CD4-positive, CD25-positive, alpha-beta regulatory T cell (primary cell): Measurements from ENCODE around the gene PDE4D. TPM values are rescaled to one million over a fixed set of nuclear protein-coding genes. Genes with fewer than 3 reads are reported as not detected.

Experiments used
- ATAC-seq, 2 donors: fragments of 150-1000 bp; cut with Tn5 transposase; one replicate each; pipeline ENCODE4 v1.10.0; 2021; ENCODE audit warnings: low read depth in 2 of 2, moderate number of reproducible peaks in 2 of 2, moderate library complexity in 1 of 2
- DNase-seq, 3 donors: peaks; one replicate each; pipeline versions ENCODE4 v3.0.0 to v3.0.0-alpha.2; 2012 to 2022; ENCODE audit warnings: mixed read lengths in 1 of 3
- H3K27ac ChIP-seq: one replicate; pipeline ENCODE4 v1.7.0; 2013; ENCODE audit warnings: mild to moderate bottlenecking, low read length; ENCODE audit not compliant: insufficient read depth, poor library complexity, severe bottlenecking
- H3K27me3 ChIP-seq: one replicate; pipeline ENCODE4 v1.7.0; 2013; ENCODE audit warnings: low read length; ENCODE audit not compliant: control insufficient read depth, insufficient read depth
- H3K36me3 ChIP-seq: one replicate; pipeline ENCODE4 v1.7.0; 2013; ENCODE audit warnings: mild to moderate bottlenecking, low read length, moderate library complexity; ENCODE audit not compliant: control insufficient read depth, insufficient read depth
- H3K4me1 ChIP-seq: 2 replicates; pipeline ENCODE4 v1.7.0; 2013; ENCODE audit warnings: mild to moderate bottlenecking, low read length; ENCODE audit not compliant: insufficient read depth, control insufficient read depth, poor library complexity, severe bottlenecking
- H3K4me3 ChIP-seq: one replicate; pipeline ENCODE4 v1.7.0; 2013; ENCODE audit warnings: low read depth, mild to moderate bottlenecking, low read length, moderate library complexity
- H3K9me3 ChIP-seq, 2 experiments: 1 replicate in 1 of 2; 2 replicates in 1 of 2; pipeline ENCODE4 v1.7.0; 2013; ENCODE audit warnings: low read length in 2 of 2, mild to moderate bottlenecking in 1 of 2, moderate library complexity in 1 of 2; ENCODE audit not compliant: control insufficient read depth in 2 of 2
- H3K27ac Mint-ChIP-seq, 3 donors: one replicate each; pipeline ENCODE4 v1.8.0; 2020 to 2022; ENCODE audit warnings: mild to moderate bottlenecking in 3 of 3, mixed read lengths in 3 of 3, moderate library complexity in 2 of 3
- H3K27me3 Mint-ChIP-seq: one replicate; pipeline ENCODE4 v1.8.0; 2022; ENCODE audit warnings: mild to moderate bottlenecking, mixed read lengths
- H3K36me3 Mint-ChIP-seq: one replicate; pipeline ENCODE4 v1.8.0; 2020; ENCODE audit warnings: mixed read lengths
- H3K4me1 Mint-ChIP-seq, 4 donors: one replicate each; pipeline ENCODE4 v1.8.0; 2020 to 2022; ENCODE audit warnings: mixed read lengths in 4 of 4, mild to moderate bottlenecking in 1 of 4
- H3K4me3 Mint-ChIP-seq, 4 donors: one replicate each; pipeline ENCODE4 v1.8.0; 2020 to 2022; ENCODE audit warnings: mild to moderate bottlenecking in 4 of 4, mixed read lengths in 4 of 4, moderate library complexity in 3 of 4
- H3K9me3 Mint-ChIP-seq, 7 donors: one replicate each; pipeline ENCODE4 v1.8.0; 2020 to 2022; ENCODE audit warnings: mixed read lengths in 7 of 7, mild to moderate bottlenecking in 3 of 7, moderate library complexity in 2 of 7
- polyA plus RNA-seq, 4 donors: library from polyadenylated mRNA; unstranded; fragments of 300-500 nt; fragmentation: Illumina TruSeq; gene quantifications; one replicate each; pipeline ENCODE4 v1.2.3, GENCODE V29; 2021
- total RNA-seq: library from RNA; stranded (reverse); gene quantifications from one replicate; pipeline ENCODE4 v1.2.3, GENCODE V29; 2022

The PDE4D gene
- total and polyA plus RNA-seq, 5 donors from 2014 or later, result 2.1 to 39.9 (median 4.8) TPM

DNA sequence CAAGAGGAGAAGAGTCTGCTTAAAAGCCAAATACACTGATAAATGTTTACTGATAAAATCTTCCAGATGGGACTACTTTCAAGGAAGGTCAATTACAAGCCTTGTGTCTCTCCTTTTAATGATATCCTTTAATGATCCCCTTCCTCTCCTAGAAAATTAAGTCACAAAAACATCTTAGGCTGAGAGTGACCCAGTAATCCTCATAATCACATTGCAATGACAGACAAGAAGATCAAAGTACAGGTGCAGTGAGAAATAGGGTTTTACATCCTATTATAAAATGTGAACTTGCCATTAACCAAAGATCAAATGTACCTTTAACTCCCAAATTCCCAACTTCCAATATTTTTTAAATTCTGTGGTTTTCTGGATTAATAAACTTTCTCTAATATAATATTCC is 795.8 kb downstream of the PDE4D start:
- Mint-ChIP-seq H3K27me3 (peaks cover 5% of the 10 kb centered on the region), H3K36me3 (no peaks in the 10 kb centered on the region), H3K4me1 (peaks cover 8 to 13% (median 11%) of the 10 kb centered on the region in 4 donors), H3K4me3 (no peak overlapping the region), H3K9me3 (peaks cover 0 to 3% (median 0%) of the 10 kb centered on the region in 7 donors), H3K27ac (no peak overlapping the region)
- no peak overlapping the region for H3K27ac ChIP-seq
- no peak for DNase-seq
- ATAC-seq, result no peak
- peaks cover 3% of the 10 kb centered on the region for H3K4me1 ChIP-seq
- no peaks in the 10 kb centered on the region for H3K36me3 ChIP-seq
- no peaks in the 10 kb centered on the region for H3K27me3 ChIP-seq
- H3K4me3 ChIP-seq, result no peak overlapping the region
- no peaks in the 10 kb centered on the region for H3K9me3 ChIP-seq

GRCh38 chr5:59097116-59097515 is 796.4 kb downstream of the PDE4D start:
- Mint-ChIP-seq H3K4me1 (peaks cover 8 to 13% (median 11%) of the 10 kb centered on the region in 4 donors), H3K36me3 (no peaks in the 10 kb centered on the region), H3K27ac (no peak overlapping the region), H3K4me3 (no peak overlapping the region), H3K9me3 (peaks cover 0 to 2% (median 0%) of the 10 kb centered on the region in 7 donors), H3K27me3 (peaks cover 5% of the 10 kb centered on the region)
- H3K27ac ChIP-seq, result no peak overlapping the region
- no peaks in the 10 kb centered on the region for H3K9me3 ChIP-seq
- H3K27me3 ChIP-seq, result no peaks in the 10 kb centered on the region
- ATAC-seq, result no peak
- no peaks in the 10 kb centered on the region for H3K36me3 ChIP-seq
- H3K4me3 ChIP-seq, result no peak overlapping the region
- no peak for DNase-seq
- H3K4me1 ChIP-seq, result peaks cover 3% of the 10 kb centered on the region

DNA sequence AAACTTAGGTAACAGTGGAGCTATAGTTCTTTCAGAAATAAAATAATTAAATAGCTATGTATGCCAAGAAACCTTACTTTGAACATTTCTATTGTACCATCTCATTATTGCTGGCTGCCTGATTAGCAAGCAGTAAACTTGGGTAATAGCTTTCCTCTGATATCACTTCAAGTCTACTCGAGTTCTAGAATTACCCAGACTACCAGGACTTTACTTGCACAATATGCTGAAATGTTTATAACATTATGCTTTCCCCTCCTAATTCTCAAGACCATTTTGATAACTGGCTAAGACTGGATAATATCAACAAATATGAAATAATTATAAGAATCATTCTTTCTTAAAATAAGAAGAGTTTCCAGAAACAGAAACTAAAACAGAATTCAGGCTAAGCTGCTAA is 798.0 kb downstream of the PDE4D start:
- Mint-ChIP-seq H3K27me3 (peaks cover 5% of the 10 kb centered on the region), H3K9me3 (peaks cover 0 to 2% (median 0%) of the 10 kb centered on the region in 7 donors), H3K27ac (no peak overlapping the region), H3K4me3 (no peak overlapping the region), H3K36me3 (no peaks in the 10 kb centered on the region), H3K4me1 (peaks cover 8 to 13% (median 11%) of the 10 kb centered on the region in 4 donors)
- H3K27me3 ChIP-seq, result no peaks in the 10 kb centered on the region
- no peak overlapping the region for H3K4me3 ChIP-seq
- ATAC-seq, result no peak
- no peaks in the 10 kb centered on the region for H3K9me3 ChIP-seq
- peaks cover 3% of the 10 kb centered on the region for H3K4me1 ChIP-seq
- H3K27ac ChIP-seq, result no peak overlapping the region
- H3K36me3 ChIP-seq, result no peaks in the 10 kb centered on the region
- DNase-seq, result no peak

- Mint-ChIP-seq H3K27me3 (peaks cover 5% of the 10 kb centered on the region), H3K36me3 (no peaks in the 10 kb centered on the region), H3K4me1 (peaks cover 3 to 9% (median 9%) of the 10 kb centered on the region in 4 donors), H3K27ac (no peak overlapping the region), H3K9me3 (peaks cover 0 to 1% (median 0%) of the 10 kb centered on the region in 7 donors), H3K4me3 (no peak overlapping the region)
- DNase-seq, result no peak
- Histone ChIP-seq H3K27me3 (no peaks in the 10 kb centered on the region), H3K4me1 (peaks cover 3% of the 10 kb centered on the region), H3K36me3 (no peaks in the 10 kb centered on the region), H3K27ac (no peak overlapping the region), H3K9me3 (no peaks in the 10 kb centered on the region), H3K4me3 (no peak overlapping the region)
- ATAC-seq, result no peak
Measured at GRCh38 chr5:59094864-59095263, 798.7 kb downstream of the PDE4D start.

DNA sequence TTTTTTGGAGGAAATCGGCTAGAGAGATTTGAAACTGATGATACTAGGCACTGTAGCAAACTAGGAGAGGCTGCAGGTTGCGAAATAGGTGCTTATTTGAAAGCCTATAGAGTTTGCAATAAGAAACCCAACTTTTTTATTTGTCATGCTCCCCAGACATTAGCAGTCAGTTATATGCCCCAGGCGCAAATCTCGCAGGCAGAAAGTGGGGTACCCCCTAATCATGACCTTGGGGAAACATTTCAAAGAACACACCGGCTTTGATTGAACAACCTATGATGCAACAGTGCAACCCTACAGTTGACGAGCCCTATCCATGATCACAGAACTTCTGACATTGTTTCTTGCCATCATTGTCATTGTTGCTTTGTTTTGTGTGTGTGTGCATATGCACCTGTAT is 800.2 kb downstream of the PDE4D start:
- no peak overlapping the region for H3K27ac Mint-ChIP-seq
- H3K27me3 Mint-ChIP-seq, result peaks cover 5% of the 10 kb centered on the region
- no peaks in the 10 kb centered on the region for H3K9me3 ChIP-seq
- no peak overlapping the region for H3K4me3 ChIP-seq
- no peak for ATAC-seq
- no peaks in the 10 kb centered on the region for H3K4me1 ChIP-seq
- no peak for DNase-seq
- no peaks in the 10 kb centered on the region for H3K27me3 ChIP-seq
- H3K36me3 ChIP-seq, result no peaks in the 10 kb centered on the region
- H3K4me1 Mint-ChIP-seq, result peaks cover 0 to 4% (median 1%) of the 10 kb centered on the region in 4 donors
- H3K36me3 Mint-ChIP-seq, result no peaks in the 10 kb centered on the region
- H3K27ac ChIP-seq, result no peak overlapping the region
- peaks cover 0 to 1% (median 0%) of the 10 kb centered on the region in 7 donors for H3K9me3 Mint-ChIP-seq
- no peak overlapping the region for H3K4me3 Mint-ChIP-seq

- Histone ChIP-seq H3K27me3 (no peaks in the 10 kb centered on the region), H3K9me3 (no peaks in the 10 kb centered on the region), H3K4me1 (no peaks in the 10 kb centered on the region), H3K4me3 (no peak overlapping the region), H3K36me3 (no peaks in the 10 kb centered on the region), H3K27ac (no peak overlapping the region)
- no peak overlapping the region for H3K4me3 Mint-ChIP-seq
- DNase-seq, result no peak
- no peak overlapping the region for H3K27ac Mint-ChIP-seq
- H3K4me1 Mint-ChIP-seq, result peaks cover 0 to 4% (median 1%) of the 10 kb centered on the region in 4 donors
- no peak for ATAC-seq
- H3K9me3 Mint-ChIP-seq, result peaks cover 0 to 1% (median 0%) of the 10 kb centered on the region in 7 donors
- no peaks in the 10 kb centered on the region for H3K36me3 Mint-ChIP-seq
- H3K27me3 Mint-ChIP-seq, result peaks cover 5% of the 10 kb centered on the region
Measured at GRCh38 chr5:59092758-59093157, 800.8 kb downstream of the PDE4D start.

GRCh38 chr5:59091965-59092364 is 801.6 kb downstream of the PDE4D start:
- H3K4me1 ChIP-seq, result no peaks in the 10 kb centered on the region
- no peaks in the 10 kb centered on the region for H3K9me3 ChIP-seq
- ATAC-seq, result no peak
- no peak overlapping the region for H3K27ac ChIP-seq
- H3K27me3 Mint-ChIP-seq, result peaks cover 5% of the 10 kb centered on the region
- no peaks in the 10 kb centered on the region for H3K9me3 Mint-ChIP-seq
- H3K36me3 Mint-ChIP-seq, result no peaks in the 10 kb centered on the region
- no peak overlapping the region for H3K27ac Mint-ChIP-seq
- no peaks in the 10 kb centered on the region for H3K27me3 ChIP-seq
- peaks cover 0 to 2% (median 1%) of the 10 kb centered on the region in 4 donors for H3K4me1 Mint-ChIP-seq
- no peak overlapping the region for H3K4me3 Mint-ChIP-seq
- DNase-seq, result no peak
- H3K4me3 ChIP-seq, result no peak overlapping the region
- no peaks in the 10 kb centered on the region for H3K36me3 ChIP-seq

DNA sequence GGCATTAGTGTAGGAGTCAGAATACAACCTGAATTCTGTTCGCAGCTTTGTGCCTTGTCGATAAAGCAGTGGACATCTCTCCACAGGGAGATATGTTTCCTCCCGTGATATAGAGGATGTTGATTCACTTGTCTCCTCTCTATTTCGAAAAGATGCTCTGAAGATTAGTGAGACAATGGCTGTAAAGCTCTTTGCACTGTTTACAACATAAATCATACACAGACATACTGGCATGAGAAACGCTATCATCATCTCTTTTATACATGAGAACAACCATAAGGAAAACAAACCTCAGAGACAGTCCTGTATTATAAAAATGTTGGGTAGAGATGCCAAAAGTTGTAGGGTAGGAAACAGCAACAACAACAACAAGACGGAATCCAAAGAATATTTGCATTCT is 803.2 kb downstream of the PDE4D start:
- ATAC-seq (no peak), DNase-seq (no peak)
- no peak overlapping the region for H3K4me3 Mint-ChIP-seq
- Histone ChIP-seq H3K9me3 (no peaks in the 10 kb centered on the region), H3K27ac (no peak overlapping the region), H3K4me1 (no peaks in the 10 kb centered on the region), H3K4me3 (no peak overlapping the region), H3K36me3 (no peaks in the 10 kb centered on the region), H3K27me3 (peaks cover 4% of the 10 kb centered on the region)
- peaks cover 0 to 2% (median 0%) of the 10 kb centered on the region in 4 donors for H3K4me1 Mint-ChIP-seq
- no peaks in the 10 kb centered on the region for H3K36me3 Mint-ChIP-seq
- no peaks in the 10 kb centered on the region for H3K9me3 Mint-ChIP-seq
- peaks cover 10% of the 10 kb centered on the region for H3K27me3 Mint-ChIP-seq
- no peak overlapping the region for H3K27ac Mint-ChIP-seq
